DMS114 treated with DMSO at 0.1 percent for 48 hours (cell line): Measurements from ENCODE around the gene SERPIND1.
"Not testable (repeated sequence)": the region's sequence is repeated elsewhere in the genome, so short reads cannot be mapped to it uniquely, and the experiment has no call there.

ENCODE experiments used
- DNase-seq: peaks from one replicate; lab custom pipeline; 2025; ENCODE audit not compliant: unreplicated experiment; lab: John Stamatoyannopoulos, UW

The SERPIND1 gene

DNA sequence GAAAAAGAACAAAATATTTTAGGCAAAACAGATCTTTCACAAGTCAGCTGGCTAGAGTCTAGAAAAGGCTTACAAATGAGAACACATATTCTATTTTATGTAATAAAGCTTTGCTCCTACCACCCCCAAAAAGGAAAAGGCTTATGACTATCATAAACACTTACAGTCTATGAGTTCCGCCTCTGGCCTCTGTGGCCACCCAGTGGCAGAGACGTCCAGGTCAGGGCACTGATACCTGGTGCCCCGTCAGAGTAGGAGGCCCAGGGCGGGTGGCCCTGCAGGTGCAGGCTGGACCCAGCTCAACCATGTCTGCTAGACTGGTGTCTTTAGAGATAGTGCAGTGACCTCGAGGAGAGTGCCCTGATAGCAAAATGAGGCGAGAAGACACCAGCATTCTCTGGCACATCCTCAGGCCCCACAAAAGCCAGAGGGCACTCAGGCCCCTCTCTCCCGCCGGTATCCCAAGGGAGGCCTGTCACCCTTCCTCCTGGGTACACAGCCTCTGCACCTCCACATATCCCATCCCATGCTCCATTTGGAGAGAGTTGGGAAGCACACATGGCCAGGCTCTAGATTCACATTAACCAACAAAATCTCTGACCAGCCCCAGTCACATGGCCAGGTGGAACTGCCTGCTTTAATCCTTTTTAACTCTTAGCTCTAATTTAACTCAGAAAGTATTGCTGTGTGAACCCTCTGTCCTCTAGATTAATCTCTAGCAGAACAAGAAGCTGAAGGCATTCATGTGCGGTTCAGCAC lies 27.3 kb upstream of the SERPIND1 start:
- no peak for DNase-seq

DNA sequence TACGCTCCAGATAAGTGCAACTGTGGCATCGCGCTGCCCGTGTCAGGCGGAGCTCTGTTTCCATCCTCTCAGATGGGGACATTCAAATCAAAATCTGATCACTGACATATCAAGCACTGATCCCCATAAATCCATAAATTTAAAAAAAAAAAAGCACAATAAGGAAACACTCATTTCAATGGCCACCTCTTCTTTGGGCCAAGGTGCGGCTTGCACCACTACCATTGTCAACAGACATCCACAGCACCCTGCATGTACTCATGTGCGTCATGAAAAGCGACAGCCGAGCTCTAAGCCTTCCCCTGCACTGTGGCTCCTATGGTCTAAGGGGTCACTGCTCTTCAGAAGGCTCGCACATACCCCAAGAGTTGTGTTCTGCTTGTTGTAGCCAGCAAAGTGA lies 26.7 kb upstream of the SERPIND1 start:
- no peak for DNase-seq

- DNase-seq, result no peak
These were observed 25.8 kb upstream of the SERPIND1 start for GRCh38 chr22:20748082-20748481.

DNA sequence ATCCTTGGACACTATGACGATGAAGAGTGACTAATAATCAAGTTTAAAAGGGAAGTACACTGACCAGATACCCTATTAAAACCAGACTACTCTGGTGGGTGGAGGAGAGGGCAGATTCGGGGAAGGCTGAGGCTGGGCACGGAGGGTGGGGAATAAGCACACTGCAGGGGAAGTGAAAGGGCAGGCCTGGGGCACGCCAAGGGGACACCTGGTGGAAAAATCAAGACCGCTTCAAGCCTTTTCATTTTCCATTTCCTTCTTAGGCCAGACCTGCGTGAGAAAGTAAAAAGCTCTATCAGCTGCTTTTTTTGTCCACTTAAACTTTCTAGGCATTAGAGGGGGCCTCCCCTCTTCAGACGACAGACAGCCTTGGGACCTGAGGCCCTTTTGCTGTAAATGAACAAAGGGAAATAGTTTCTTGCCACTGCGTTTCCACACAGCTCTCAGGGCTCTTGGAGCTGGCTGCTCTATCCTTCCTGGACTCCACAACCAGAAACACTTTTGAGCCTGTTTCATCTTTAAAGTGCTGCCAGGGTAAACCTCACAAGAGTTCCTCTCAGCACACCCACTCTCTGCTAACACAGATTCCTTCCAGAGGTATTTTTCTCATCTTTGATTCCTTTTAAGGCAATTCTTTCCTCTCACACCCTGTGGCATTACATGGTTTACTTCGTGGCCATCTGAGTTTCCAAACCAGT lies 25.0 kb upstream of the SERPIND1 start:
- no peak for DNase-seq

DNA sequence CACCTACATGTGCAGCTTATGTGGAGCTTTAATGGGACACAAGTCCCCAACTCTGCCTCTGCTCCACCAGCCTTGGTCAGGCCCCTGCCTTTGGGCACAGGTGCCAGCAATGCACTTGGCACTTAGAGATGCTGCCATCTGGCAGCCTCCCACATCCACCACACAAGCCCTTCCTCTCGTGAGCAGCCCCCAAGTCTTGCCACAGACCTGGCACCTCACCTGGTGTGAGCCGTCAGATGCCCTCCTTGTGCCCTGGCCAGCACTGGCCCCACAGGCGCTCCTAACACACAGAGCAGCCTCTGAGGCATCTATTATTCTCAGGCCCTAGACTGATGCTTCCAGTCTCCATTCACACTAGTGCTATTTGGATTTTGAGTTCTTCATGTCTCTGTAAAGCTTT lies 24.5 kb upstream of the SERPIND1 start:
- DNase-seq, result no peak

- DNase-seq, result no peak
These were observed 23.3 kb upstream of the SERPIND1 start for GRCh38 chr22:20750461-20751184.

- DNase-seq, result no peak
These were observed 22.6 kb upstream of the SERPIND1 start for GRCh38 chr22:20751185-20751851.

DNA sequence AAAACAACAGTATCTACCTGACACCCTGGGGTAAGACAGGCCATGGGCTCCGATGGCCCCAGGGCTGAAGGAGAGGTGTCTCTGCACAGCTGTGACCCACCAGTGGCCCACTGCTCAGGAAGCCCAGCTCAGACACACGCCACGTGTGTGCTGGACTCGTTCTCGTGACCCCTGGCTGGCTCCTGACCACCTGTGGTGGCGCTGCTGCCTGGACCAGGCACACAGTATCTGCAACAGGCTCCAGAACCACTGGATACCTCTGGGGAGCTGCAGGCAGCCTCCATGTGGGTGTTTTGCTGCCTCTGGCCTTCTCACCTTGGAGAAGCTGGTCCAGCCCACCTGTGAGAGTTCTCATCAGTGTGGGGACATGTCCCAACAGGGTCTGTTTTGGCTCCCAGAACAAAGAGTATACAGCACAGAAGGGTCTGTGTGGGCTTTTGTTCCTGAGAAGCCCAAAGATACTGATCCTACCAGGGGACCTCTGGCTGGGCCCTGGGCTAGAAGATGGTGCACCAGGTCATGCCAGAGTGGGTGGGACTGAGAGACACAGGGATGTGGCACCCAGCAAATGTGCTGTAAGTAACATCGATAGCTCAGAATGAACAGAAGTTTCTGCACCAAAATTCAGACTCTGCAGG lies 21.7 kb upstream of the SERPIND1 start:
- DNase-seq, result no peak

GRCh38 chr22:20752873-20753272 lies 21.0 kb upstream of the SERPIND1 start:
- DNase-seq, result no peak

DNA sequence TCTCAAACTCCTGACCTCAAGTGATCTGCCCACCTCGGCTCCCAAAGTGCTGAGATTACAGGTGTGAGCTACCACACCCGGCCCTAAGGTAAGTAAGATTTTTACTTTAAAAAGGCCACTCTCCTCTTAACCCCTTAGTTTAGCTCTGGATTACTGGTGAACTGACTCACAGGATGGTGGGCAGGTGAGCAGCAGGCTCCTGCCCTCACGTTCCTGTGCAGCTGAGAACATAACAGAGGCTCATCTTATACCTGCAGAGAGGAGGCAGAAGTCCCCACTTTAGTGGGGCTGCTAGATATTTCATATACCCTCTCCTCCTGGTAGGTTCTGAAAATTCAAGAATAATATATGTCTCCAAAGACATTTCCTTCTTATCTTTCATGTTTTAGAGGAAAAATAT lies 17.1 kb upstream of the SERPIND1 start:
- no peak for DNase-seq

DNA sequence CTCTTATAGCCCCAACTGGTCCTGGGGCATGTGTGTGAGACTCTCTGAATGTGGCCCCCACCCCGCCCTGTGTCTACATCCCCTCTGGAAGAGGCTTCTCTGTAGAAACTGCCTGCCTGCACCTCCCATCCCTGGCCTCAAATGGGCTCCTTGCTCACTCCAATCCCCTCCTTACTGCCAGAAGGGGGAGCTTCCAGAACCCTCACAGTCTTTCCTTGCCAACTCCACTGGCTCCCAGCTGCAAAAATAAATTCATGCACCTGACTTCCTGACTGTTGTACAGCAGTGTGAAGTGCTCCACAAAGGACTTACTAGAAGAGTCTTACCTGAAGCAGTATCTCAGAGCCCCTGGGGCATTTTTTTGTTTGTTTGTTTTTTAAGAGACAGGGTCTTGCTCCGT lies 15.2 kb upstream of the SERPIND1 start:
- no peak for DNase-seq

- DNase-seq, result no peak
These were observed 13.8 kb upstream of the SERPIND1 start for GRCh38 chr22:20760084-20760483.

- no peak for DNase-seq
These were observed 12.4 kb upstream of the SERPIND1 start for GRCh38 chr22:20761536-20761935.

- no peak for DNase-seq
These were observed 11.6 kb upstream of the SERPIND1 start for GRCh38 chr22:20762233-20762796.

- DNase-seq, result no peak
These were observed 10.1 kb upstream of the SERPIND1 start for GRCh38 chr22:20763630-20764470.

DNA sequence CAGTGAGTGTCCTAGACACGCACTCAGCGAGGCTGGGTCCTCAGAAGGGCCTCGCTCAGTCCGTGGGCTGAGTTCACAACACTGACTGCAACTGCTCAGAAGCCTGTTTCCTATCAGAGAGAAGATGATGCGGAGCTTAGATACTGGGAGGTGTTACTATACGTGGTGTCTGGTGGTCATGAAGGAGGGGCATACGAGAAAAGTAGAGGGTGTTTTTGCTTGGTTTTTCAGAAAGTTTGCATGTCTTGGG lies 9.5 kb upstream of the SERPIND1 start:
- DNase-seq, result no peak

DNA sequence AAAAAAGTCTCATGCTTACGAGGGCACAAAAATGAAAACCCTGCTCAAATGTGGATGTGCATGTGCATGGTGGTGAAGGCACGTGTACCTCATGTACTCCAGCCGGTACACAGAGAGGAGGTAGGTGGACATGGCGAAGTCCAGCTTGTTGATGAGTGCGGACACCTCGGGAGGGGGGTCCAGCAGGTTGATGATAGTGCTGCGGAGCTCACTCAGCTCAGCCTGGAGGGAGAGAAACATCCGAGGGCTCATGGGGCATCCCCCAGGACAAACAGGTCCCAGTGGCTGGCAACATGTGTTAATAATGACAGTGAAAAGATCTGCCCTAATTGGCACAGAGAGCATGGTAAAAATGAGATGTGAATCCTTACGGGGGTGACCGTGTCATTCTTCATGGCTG lies 9.2 kb upstream of the SERPIND1 start:
- no peak for DNase-seq

DNA sequence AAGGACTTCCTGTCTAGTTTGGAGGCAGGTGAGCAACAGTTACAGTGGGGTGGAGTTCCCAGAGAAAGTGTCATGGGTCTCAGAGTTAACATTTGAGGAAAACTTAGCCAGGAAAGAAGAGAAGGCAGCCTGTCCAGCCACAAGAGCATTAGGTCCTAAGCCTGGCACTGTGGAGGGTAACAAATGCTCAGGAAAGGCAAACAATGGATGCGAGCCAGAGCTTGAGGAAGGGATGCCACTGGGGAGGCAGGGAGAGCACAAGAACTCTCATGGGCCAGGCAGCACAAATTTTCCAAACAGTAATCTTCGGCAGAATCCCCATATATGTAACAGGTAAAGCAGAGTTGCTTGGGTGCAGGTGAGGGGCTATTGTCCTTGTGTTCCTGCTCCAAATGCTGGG lies 8.0 kb upstream of the SERPIND1 start:
- DNase-seq, result no peak

GRCh38 chr22:20766530-20766929 lies 7.4 kb upstream of the SERPIND1 start:
- DNase-seq, result no peak

DNA sequence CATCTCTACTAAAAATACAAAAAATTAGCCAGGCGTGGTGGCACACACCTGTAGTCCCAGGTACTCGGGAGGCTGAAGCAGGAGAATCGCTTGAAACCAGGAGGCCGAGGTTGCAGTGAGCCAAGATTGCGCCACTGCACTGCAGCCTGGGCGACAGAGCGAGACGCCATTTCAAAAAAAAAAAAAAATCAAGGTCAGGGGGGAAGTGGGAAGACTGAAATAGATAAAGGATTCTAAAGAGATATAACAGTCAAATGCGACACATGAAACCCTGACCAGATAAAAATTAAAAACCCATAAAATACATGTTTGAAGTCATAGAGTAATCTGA lies 4.5 kb upstream of the SERPIND1 start:
- not testable (repeated sequence) for DNase-seq
